GM04504 (cell line): ENCODE results near the gene ETV6.

Experiments used
- DNase-seq: peaks from one replicate; pipeline ENCODE4 v3.0.0-alpha.2; 2012; ENCODE audit warnings: low read depth

Gene ETV6

DNA sequence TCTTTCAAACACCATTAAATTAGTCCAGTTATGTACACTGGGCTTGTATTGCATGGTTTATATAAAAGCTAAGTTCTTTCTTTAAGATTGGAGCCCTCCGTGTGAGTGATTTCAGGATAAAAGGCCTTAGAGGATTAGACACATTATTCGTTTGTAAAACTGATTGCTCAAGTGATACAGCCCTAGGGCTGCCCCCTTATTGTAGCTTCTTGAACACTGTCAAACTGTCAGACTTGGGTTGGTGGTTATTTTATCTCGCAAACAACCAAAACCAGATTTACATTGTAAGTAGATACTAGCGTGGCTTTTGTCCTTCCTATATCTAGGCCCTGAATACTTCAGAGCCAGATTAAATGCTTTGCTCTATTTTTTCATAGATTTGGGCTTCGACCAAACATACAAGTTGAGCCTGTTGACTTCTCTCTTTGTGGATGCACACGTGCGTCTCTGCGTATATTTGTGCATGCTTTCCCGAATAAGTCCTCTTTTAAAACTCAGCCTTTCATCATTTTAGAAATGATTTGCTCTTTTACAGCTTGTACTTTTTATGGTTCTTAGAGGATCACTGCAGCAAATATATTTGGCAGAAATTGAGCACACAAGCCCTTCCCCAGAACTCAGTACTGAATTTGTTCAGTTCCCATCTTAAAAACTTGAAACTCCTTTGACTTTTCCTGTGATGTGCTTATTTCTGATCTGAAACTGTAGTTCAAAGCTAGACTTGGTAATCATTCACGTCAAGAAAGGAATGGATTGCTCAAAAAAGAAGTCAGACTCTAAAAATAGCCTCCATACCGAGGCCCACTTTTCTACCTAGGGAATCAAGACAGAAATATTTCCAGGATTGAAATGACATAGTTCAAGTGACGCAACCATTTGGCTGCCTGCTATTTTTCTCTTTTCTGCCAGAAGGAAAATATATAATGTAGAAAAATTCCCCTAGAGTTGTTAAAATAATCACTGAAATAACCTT is 129.5 kb downstream of the ETV6 start:
- peak; percentile 26 for DNase-seq

DNA sequence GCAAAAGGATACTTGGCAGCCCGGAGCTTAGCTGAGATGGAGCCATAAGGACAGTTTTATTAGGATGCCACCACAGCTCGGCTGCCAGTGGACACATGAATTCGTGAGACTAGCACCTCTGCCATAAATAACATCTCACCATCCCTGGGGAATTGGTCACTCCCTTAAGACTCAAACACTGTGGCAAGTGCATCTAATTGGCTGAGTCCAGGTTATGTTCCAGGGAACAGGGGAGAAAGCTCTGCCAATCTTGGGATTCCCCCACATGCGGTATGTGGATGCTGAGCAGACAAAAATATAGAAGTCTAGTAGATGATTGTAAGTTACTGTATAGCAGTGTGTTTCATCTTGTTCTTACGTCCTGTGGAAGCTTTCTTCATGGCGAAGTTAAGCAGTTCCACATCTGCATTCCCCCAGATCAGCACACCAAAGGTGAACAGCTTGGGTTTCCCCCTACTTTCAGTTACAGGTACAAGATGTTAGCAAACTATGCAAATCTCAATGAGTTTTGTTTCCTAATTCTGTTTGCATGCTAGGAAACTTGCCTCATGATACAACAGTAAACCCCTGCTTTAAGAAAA is 131.1 kb downstream of the ETV6 start:
- no peak for DNase-seq

DNA sequence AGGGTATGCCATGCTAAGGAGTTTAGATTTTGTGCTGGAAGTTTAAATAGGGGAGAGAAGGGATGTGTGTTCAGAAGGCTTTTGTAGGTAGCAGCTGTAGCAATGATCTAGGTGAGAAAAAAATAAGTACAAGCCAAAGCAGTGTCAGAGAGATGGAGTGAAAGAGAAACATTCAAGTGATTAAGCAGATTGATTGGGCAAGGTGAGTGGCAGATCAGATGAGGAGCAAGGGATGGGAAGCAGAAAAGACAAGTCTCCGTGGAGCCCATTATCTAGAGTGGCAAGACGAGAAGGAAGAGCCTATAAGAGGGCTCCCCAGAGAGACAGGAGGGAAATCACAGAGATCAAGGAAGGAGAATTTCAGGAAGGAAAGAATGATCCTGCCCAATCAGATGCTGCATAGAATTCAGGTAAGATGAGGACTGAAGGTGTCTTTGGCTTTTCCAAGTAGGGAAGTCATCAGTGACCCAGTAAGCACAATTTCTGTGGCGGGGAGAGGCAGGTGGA is 133.5 kb downstream of the ETV6 start:
- DNase-seq = no peak

DNA sequence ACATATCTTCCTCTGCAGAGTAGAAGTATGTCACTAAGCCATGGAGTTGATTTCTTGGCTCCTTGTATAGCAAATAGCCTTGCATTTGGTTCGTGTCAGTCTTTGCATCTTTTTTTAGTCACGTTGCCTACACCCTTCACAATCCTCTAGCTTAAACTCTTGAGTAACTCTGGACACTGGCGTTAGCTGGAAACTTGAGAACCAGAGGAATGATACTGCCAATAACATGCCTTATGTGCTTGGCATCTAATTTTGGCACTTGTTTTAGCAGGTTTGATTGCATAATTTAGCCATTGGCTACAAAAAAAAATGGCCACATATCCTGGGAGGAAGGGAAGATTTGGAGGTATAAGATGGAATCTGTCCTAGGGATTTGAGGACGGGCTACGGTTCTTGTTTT is 136.2 kb downstream of the ETV6 start:
- DNase-seq = peak; percentile 34

DNA sequence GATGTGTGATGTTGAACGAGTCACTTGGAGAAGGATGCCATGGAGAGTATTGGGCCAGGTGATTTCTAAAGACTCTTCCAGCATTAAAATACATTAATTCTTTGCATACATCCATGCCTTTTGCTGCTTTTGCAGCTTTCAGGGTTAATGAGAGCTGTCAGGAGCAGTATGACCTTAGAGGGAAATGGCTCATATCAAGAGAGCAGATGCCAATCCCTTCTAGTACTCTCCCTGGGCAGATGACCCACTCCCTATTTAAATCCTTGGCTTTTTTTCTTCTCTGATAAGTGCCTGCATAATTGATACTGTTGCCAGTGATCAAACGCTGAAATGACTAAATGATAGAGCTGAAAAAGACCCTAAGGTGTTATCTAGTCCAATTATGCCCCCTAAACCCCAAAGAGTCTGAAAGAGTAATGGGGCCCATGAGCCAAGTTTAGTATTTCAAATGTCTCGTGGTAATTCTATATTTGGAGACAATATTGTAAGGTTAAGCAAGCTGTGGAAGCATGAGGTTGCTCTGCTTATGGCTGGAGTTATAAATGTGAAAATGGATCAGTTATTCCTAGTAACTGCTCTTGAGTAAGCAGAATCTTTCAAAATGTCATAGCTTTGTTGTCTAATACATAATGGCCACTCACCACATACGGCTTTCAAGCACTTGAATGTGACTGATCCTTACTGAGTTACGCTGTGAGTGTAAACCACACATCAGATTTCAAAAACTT is 137.3 kb downstream of the ETV6 start:
- DNase-seq = no peak

DNA sequence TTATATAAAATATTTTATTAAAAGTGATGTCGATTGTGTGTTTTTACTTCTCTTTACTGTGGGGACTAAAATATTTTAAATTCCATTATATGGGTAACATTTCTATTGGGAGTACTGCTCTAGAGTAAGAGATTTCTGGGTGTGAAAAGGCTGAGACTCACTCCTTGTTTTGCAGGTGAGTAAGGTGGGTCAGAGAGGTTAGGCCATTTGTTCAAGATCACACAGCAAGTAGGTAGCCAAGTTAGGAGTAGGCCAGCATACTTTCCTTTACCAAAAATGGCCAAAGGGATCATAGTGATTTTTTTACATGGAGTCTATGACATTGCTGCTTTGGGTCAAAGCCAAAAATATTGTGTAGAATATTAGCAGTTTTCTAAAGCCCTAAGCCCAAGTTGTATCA is 138.0 kb downstream of the ETV6 start:
- DNase-seq = no peak

DNA sequence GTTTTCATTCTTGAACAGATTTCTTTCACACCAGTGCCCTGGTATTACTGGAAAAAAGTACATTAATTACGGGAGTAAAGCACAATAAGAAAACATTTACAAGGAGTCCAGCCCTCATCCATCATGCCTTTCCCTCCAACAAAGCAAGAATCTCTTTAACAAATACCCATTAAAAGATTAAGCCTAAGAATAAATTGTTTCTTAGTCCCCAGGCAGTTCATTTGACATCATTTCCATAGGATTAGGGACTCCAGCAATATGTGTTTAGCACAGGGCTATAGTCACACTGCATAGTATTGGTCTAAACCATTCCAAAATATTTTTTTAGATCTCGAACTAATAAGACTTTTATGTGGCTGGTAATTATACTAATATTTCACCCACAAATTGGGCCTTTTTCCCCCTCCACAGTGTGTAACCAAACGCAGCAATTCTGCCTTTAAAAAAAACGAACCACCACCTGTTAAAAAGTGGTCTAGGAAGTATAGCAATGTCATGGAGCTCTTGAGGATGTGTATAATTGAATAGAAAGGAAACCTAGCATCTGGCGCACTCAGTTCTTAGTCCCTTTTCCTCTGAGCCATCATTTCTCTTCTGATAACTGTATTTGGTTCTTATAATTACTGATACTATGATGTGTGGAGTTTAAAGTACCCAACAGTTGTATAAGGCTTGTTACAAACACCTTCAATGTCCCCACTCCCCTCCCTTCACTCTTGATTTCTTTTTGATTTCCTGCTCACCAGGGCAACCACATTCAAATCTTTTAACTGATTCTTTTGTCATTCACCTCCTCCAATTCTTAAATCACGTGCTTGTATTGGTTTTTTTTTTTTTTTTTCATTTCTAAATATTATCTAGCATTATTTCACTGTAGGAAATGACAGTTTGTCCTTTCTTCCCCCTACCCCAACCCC is 138.7 kb downstream of the ETV6 start:
- DNase-seq = no peak

DNA sequence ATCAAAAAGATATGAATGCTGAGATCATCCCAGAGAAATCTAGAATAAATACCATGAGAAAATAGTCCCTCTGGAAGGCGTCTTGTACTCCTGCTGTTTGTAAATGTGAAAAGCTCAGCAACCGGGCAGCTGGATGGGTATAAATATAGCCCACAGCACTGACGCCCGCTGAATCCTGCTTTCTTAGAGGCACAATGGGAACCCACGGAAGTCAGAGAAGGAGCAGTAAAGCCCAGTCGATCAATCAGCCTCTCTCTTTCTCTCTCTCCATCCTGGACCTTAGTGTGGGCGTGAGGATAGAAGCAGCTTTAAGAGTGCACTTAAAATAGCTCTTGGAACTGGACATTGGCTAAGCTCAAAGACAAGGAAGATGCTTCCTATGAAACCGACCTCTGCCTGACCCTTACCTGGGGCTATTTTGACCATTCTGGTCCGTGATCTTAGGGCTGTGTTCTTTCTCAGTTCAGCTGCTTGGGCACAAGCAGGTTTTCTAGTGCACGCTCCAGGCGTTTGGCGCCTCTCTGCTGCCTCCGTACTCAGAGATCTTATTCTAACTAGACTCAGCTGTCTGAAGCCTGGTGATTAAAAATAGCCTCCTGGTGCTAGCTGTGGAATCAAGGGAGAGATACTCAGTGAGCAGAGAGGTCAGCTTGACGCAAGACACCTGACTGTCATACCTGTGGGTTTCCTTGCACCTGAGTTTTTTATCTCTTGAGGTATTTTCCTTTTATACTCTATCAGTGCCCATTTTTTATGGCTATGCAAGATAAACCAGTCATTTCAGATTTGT is 144.6 kb downstream of the ETV6 start:
- DNase-seq = no peak

DNA sequence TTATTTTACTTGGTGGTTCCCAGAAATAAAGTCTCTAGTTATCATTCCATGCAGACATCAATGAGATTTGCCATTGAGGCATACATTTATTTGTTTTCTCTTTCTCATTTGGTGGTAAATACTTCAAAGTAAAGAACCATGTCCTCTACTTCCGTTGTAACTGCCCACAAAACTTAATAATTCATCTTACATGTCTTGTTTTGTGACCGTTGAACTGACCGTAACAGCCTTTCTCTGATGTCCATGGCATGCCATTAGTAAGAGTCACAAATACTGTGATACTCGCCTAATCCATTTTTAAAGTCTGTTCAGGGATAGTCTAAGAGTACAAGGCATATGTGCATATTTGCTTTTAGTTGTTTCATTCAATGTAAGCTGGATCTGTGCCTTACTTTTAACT is 145.3 kb downstream of the ETV6 start:
- no peak for DNase-seq

DNA sequence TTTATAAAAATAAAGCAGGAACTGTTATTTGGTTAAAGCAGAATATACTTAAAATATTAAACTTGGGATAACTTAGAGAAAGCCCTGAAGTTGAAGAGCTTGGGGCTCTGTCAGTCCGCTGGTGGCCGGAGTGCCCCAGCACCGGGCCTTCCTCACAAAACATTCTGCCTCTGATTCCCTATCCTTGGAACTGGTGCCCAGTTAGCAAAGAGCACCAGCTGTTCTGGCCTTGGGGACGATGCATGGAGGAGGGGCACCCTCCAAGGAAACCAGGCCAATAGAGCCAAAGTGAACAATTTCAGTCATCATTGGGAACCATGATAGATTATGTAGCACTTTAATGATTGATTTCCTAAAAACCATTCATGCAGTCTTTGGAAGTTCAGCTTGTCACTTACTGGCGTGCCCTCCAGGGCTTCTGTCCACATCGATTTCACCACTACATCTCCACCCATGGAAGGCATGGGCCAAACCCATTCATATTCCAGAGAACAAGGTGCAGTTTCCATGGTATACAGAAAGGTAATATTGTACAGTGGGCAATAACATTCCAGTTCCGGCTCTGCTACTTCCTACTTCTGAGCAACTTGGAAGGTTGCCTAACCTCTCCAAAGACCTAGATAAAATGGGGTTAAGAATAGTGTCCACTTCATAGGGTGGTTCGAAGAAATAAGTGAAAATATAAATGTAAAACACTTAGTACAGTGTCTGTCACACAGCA is 145.9 kb downstream of the ETV6 start:
- no peak for DNase-seq

DNA sequence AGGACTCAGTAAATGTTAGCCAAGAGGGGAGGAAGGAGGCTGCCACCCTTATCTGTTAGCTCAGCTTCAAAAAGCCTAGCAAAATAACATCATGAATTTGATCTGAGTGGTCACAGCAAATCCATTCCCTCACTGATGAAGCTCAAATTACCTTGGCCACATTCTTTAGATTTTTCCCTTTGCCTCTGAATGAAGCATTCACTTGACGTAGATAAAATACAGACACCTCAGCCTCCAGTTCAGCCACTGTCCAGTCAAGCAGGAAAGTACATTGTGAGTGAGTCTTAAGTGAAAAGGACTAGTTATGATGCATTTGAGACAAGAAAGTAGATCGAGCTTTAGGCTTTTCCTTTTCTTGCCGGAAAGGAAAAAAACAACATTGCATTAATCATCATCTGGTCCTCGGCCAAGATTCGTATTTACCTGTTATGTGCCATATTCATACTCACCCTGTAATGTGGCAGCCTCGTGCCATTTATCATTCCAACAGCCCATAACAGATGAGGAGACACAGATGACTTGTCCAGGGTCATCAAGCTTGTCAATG is 146.5 kb downstream of the ETV6 start:
- DNase-seq = no peak

DNA sequence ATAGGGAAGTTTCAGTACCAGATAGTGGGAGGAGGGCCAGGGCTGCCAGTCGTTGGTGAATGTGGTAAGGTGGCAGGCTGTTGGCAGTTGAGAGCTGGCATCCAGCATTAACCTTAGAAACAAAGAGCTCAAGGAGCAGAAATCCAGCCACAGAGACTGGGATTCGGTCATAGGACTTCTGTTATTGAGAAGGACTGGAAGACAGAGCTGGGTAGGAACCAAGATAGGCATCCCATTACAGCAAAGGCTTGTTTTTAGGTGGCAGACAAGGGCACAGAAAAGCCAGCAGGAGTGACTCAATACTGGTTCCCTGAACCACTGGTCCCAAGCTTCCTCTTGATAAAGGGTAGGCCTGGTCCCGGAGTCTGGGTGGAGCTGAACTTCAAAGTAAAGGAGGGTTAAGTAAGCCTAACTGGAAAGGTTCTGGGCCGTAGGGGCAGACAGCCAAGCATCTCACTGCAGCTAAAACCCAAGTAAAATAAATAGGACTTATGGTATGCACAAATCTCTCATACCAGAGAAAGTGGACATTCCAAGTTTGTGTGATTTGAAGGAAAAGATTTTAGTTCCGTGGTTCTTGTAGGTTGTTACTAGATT is 147.9 kb downstream of the ETV6 start:
- peak; percentile 23 for DNase-seq

DNA sequence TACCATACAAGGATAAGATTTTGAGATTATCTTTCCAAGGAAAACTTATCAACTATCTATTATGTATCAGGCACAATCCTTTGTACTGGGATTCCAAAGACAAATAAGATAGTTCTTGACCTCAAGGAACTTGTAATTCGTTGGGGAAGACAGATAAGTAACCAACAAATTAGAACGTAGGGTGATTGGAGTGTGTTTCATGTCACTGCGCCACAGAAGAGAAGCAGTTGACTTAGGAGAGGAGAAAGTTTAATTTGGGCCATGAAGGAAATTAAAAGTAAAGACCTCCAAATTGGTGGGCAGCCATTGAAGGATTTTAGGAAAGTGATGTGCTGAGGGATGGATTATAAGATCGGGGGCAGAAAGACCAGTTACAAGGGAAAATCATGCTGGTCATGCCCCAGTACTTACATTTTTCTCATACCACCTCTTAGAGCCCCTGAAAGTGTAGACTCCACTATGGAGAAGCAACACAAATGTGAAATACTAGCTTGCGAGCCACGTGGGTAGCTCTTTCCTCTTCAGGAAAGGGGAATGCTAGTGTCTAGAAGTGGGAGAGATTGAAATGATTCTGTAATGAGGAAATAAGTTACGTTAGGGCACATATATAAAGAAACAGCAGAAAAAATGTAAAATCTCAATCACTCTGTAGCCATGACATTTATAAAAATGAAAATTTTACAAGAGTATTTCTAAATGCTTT is 148.7 kb downstream of the ETV6 start:
- DNase-seq = no peak

DNA sequence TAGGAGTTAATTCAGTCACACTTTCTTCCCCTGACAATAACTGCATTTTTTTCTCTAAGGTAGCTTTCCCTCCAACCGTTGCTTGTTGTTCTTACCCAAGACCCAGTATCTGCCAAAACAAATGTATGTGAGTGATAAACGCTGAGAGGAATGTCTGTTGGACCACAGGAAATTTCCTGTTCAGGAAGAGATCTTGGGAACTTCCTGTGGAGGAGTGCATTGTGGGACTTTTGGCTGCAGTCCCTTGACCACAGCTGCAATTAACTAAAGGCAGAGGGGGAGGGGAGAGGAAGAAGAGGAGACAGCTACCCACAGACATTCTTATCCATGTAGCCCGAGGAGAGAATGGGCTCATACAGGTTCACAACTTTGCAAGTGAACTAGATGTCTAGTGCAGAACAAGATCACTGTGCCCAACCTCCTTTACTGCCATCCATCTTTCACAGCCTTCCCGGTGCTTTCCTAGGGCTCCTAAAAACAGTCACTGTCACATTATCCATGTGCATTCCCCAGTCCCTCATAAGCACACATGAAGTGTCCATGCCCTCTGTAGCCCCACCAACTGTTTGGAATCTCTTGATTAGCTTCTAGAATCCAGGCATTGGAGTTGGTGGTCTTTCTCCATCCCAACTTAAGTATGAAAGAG is 149.5 kb downstream of the ETV6 start:
- DNase-seq = peak; percentile 35

DNA sequence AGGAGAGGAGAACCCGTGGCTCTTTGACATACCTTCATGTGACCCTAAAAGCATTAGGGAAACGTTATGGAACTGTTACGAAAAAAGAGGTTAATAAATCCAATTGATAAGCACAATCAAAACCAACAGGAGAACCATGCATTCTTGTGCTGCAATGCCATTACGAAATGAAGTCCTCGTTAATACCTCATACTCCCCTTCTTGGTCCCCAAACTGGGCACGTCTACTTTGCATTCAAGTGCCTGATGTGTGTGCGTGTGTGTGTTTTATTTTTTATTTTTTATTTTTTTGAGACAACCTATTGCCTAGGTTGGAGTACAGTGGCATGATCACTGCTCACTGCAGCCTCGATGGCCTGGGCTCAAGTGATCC is 150.0 kb downstream of the ETV6 start:
- DNase-seq = no peak

DNA sequence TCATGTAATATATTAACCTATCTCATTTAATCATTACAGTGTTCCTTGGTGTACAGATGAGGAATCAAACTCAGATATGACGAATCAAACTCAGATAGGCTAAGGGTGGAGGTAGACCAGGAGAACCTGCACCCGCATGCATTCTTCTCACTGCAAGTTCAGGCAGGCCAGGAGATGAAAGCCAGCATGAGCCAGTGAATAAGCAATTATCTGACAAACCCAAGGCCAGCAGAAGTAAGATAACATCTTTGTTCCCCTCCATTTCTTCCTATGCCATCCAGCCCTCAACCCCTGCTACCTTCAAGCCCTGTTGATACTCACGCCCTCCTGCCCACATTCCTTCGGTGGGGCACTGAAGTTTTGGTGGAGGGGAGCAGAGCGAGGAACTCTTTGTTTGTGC is 152.2 kb downstream of the ETV6 start:
- DNase-seq = no peak

DNA sequence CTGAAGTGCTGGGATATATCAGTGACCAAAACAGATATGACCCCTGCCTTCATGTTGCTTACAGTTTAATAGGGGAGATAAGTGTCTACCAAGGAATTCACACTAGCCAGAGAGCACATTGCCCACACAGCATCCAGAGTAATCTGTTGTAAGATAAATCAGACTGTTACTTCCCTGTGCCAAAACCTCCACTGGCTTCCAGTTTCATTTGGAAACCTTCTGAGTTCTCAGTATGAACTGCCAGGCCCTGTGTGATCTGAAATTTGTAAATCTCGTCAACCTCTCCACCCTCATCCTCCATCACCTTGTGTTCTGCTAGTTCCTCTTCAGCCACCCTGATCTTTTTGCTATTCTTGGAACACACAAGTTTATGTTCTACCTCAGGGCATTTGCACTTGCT is 154.7 kb downstream of the ETV6 start:
- DNase-seq = no peak

DNA sequence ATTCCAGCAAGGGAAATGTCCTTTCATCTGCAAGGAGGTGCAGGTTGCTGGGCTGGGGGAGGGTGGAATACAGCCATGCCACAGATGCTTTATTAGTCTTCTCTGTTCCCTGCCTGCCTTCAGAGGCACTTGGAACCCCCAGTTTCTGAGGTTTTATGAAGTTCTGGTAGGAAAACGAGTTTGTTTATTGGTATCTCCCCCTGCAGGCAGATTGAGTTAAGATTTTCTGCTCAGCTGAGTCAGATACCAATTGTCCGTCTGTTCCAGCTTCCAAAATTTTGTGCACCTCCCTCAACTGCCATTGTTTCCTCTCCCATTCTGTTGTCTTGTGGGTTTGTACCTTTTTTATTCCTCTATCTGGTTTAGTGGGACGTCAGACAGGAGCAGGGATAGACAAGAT is 155.6 kb downstream of the ETV6 start:
- DNase-seq = no peak
